ENCODE data around the gene AUP1. TPM values are rescaled to one million over a fixed set of nuclear protein-coding genes. Genes with fewer than 3 reads are reported as not detected.

Gene AUP1
- total and polyA plus RNA-seq, 2 donors (not counting 3 experiments of a cell fraction or from before 2014, with no cell fraction given) = 103 to 187 TPM

- Histone ChIP-seq H3K27me3 (ENCODE audit: control insufficient read depth in 2 of 2, insufficient read depth in 2 of 2, low read length in 2 of 2) (peaks cover 11 to 13% of the 10 kb centered on the region in 2 experiments), H3K9me1 (replicated peaks; ENCODE audit: control insufficient read depth, extremely low read depth, insufficient read depth, low read length) (no peaks in the 10 kb centered on the region), H3K27ac (ENCODE audit: insufficient read depth, low read depth, low read length) (no peak overlapping the region), H3K9ac (replicated peaks; ENCODE audit: extremely low read depth, insufficient read depth, low read length) (no peak overlapping the region), H3K4me3 (replicated peaks in 1 of 3; ENCODE audit: insufficient read depth in 1 of 3, low read depth in 1 of 3, low read length in 3 of 3) (no peak overlapping the region), H4K20me1 (replicated peaks; ENCODE audit: control insufficient read depth, extremely low read depth, insufficient read depth, low read length) (no peaks in the 10 kb centered on the region), H3K9me3 (replicated peaks; ENCODE audit: control insufficient read depth, insufficient read depth, low read length) (no peaks in the 10 kb centered on the region), H3K4me2 (ENCODE audit: insufficient read depth, low read length) (no peak overlapping the region), H3K36me3 (ENCODE audit: control insufficient read depth in 2 of 2, extremely low read depth in 1 of 2, insufficient read depth in 2 of 2, low read length in 2 of 2) (peaks cover 0 to 10% of the 10 kb centered on the region in 2 experiments), H2AFZ (ENCODE audit: low read depth, low read length) (no peak overlapping the region), H3K4me1 (ENCODE audit: control insufficient read depth, extremely low read depth, insufficient read depth, low read length) (peaks cover 9% of the 10 kb centered on the region), H3K79me2 (ENCODE audit: control insufficient read depth, insufficient read depth, low read length) (no peaks in the 10 kb centered on the region)
- ChIA-PET CTCF (no interaction called here), POLR2A (no interaction called here)
- FAIRE-seq (no peak), DNase-seq (ENCODE audit: low read depth, low spot score) (no peak)
- intact Hi-C loops (cut with micrococcal nuclease) (no loop called here), dilution Hi-C loops (cut with MboI; ENCODE audit: extremely low pct_ligation_motif_present, low sequenced_read_pairs) (no loop called here)
- TF ChIP-seq GATA2 (IDR thresholded peaks at IDR 0.05; ENCODE audit: insufficient read depth, insufficient read length, low read depth, low read length) (no peak), MYC (IDR thresholded peaks at IDR 0.05; ENCODE audit: low read depth, low read length) (no peak), JUN (IDR thresholded peaks at IDR 0.05; ENCODE audit: borderline replicate concordance, insufficient read depth, insufficient read length, low read depth) (no peak), CTCF (IDR thresholded peaks at IDR 0.05; ENCODE audit: extremely low read depth in 1 of 2, insufficient read depth in 1 of 2, low read depth in 1 of 2, low read length in 2 of 2) (no peak), MAX (IDR thresholded peaks at IDR 0.05; ENCODE audit: insufficient read depth, insufficient read length) (no peak), EZH2 (IDR thresholded peaks at IDR 0.05; ENCODE audit: borderline replicate concordance, low read depth, low read length, severe bottlenecking) (no peak)
- BruUV-seq (replicated peaks) = no TSS peak
Measured at GRCh38 chr2:74535440-74535965, 6.0 kb upstream of the AUP1 start.

All from endothelial cell of umbilical vein (primary cell).